ENCODE measurements around the gene UBXN1.

The UBXN1 gene

DNA sequence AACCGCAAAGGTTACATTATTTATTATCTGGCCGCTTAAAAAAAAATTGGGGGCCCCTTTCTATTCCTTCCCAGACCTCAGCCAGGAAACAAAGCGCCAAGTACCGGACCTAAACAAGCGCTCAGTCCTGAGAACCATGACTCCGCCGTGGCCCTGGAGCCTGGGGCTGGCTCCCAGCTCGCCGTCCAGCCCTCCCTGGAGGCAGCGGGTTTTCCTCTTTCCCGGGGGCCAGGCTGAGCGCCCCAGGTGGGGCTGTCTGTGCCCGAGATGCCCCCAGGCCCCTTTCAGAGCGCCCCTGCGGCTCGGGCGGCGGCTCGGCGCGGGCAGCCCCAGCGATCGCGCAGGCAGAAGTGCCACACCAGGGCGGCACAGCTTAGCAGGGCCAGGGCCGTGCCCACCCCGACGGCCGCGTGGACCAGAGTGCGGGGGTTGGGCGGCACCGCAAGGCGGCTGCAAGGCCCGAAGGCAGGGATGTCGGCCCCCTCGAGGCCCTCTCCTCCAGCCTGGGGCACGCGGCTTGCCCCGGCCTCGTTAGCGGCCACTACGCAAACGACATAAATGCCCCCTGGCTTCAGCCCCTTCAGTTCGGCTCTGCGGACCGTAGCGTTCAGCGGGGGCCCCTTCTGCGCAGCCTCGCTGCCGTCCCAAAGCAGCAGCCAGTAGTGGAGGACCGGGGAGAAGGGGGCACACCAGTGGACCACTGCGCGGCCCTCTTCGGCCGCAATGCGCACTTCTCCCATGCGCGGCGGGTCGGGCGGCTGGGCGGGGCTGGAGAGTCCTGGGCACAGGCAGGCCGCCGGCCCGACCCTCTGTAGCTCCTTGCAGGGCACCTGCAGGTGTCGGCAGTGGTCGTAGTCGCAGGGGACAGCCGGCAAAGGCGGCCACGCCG is 8.9 kb upstream of the UBXN1 start:
- H3K4me3 ChIP-seq (ENCODE audit: control insufficient read depth, low read depth, low read length) = peak overlapping the region; percentile 45
- DNase-seq (ENCODE audit: low read depth) = no peak
- TF ChIP-seq, protein P1, sequence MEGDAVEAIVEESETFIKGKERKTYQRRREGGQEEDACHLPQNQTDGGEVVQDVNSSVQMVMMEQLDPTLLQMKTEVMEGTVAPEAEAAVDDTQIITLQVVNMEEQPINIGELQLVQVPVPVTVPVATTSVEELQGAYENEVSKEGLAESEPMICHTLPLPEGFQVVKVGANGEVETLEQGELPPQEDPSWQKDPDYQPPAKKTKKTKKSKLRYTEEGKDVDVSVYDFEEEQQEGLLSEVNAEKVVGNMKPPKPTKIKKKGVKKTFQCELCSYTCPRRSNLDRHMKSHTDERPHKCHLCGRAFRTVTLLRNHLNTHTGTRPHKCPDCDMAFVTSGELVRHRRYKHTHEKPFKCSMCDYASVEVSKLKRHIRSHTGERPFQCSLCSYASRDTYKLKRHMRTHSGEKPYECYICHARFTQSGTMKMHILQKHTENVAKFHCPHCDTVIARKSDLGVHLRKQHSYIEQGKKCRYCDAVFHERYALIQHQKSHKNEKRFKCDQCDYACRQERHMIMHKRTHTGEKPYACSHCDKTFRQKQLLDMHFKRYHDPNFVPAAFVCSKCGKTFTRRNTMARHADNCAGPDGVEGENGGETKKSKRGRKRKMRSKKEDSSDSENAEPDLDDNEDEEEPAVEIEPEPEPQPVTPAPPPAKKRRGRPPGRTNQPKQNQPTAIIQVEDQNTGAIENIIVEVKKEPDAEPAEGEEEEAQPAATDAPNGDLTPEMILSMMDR (conservative IDR thresholded peaks at IDR 0.05; ENCODE audit: control insufficient read depth, insufficient read depth, low read depth, low read length) = no peak

GRCh38 chr11:62682518-62682917 is 3.6 kb upstream of the UBXN1 start:
- H3K4me3 ChIP-seq (ENCODE audit: control insufficient read depth, low read depth, low read length) = no peak overlapping the region
- TF ChIP-seq, protein P1 (conservative IDR thresholded peaks at IDR 0.05; ENCODE audit: control insufficient read depth, insufficient read depth, low read depth, low read length) = no peak
- DNase-seq (ENCODE audit: low read depth) = no peak

DNA sequence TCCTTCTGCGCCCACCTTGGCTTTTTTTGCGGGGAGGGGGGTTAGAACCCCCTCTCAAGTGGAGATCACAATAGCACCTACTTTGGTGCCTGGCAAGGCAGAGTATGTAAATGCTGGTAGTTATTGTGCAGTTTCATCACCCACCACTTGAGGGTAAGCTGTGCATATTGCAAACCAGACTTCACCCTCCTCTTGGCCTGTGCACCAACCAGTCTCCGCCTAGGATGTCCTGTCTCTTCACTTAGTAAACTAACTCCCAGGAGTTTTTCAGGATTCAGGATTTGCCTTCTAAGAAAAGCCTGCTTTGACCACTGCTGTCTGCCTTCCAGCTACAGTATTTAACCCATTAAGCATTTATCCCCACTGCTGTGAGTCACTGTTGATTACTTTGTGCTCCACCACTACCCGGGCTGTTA is 2.0 kb upstream of the UBXN1 start:
- DNase-seq (ENCODE audit: low read depth) = peak; percentile 95
- no peak overlapping the region for H3K4me3 ChIP-seq (ENCODE audit: control insufficient read depth, low read depth, low read length)
- TF ChIP-seq, protein P1 (conservative IDR thresholded peaks at IDR 0.05; ENCODE audit: control insufficient read depth, insufficient read depth, low read depth, low read length) = peak; percentile 76

DNA sequence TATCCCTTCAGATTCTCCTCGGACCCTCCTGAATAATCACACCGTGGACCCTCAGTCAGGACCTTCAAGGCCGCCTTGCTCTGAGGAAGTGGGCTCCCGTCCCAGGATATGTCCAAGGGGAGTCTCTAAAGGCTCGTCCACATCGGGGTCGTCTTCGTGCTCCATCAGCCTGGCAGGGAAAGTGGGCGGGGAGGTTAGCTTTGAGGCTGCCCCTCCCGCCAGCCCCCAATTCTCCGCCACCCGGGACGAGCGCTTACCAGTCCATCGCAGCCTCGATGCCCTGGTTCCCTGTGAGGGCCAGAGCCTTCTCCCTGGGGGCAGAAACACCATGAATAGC is 472 bp downstream of the UBXN1 start:
- no peak for DNase-seq (ENCODE audit: low read depth)
- peak overlapping the region; percentile 89 for H3K4me3 ChIP-seq (ENCODE audit: control insufficient read depth, low read depth, low read length)
- TF ChIP-seq, protein P1 (conservative IDR thresholded peaks at IDR 0.05; ENCODE audit: control insufficient read depth, insufficient read depth, low read depth, low read length) = no peak

- peak overlapping the region; percentile 89 for H3K4me3 ChIP-seq (ENCODE audit: control insufficient read depth, low read depth, low read length)
- no peak for DNase-seq (ENCODE audit: low read depth)
- TF ChIP-seq, protein P1 (conservative IDR thresholded peaks at IDR 0.05; ENCODE audit: control insufficient read depth, insufficient read depth, low read depth, low read length) = no peak
These were observed 1.2 kb downstream of the UBXN1 start for GRCh38 chr11:62677714-62678113.

DNA sequence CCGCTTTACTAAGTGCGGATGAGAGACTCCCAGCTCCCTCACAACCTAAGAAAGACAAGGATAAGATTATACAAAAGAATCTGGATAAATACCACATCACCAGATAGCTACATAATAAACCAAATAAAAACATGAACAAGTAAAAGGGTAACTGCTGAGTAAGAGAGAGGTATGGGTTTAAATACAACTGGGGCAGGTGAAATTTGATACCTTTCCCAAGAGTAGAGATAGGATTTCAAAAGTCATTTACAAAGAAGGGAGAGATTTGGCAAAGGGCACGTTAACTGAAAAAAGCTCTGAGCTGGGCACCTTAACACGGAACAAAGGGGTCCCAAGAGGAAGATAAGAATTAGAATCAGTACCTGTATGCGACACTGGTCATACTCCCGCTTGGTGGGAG is 1.7 kb downstream of the UBXN1 start:
- no peak for DNase-seq (ENCODE audit: low read depth)
- no peak overlapping the region for H3K4me3 ChIP-seq (ENCODE audit: control insufficient read depth, low read depth, low read length)
- TF ChIP-seq, protein P1 (conservative IDR thresholded peaks at IDR 0.05; ENCODE audit: control insufficient read depth, insufficient read depth, low read depth, low read length) = no peak
